Psoas muscle (tissue), 8 donors: Measurements from ENCODE around the gene ABR. TPM values are rescaled to one million over a fixed set of nuclear protein-coding genes. Genes with fewer than 3 reads are reported as not detected.

Experiments
- ATAC-seq, 4 donors: fragments of 200-7000 bp; cut with Tn5 transposase; one replicate each; pipeline ENCODE4 v1.9.1; 2020; ENCODE audit warnings: moderate library complexity in 3 of 4, mild to moderate bottlenecking in 2 of 4
- DNase-seq, 2 donors: peaks; one replicate each; pipeline ENCODE4 v3.0.0-alpha.2; 2020
- H3K27ac ChIP-seq: fragments of 200-600 bp; one replicate; pipeline ENCODE4 v1.8.0; 2022
- H3K27me3 ChIP-seq, 3 donors: fragments of 200-600 bp in 1 of 3; one replicate each; pipeline versions ENCODE4 v1.6.1 to v1.8.0; 2013 to 2022; ENCODE audit warnings: low read length in 2 of 3, mild to moderate bottlenecking in 2 of 3, moderate library complexity in 1 of 3; ENCODE audit not compliant: insufficient read depth in 3 of 3
- H3K36me3 ChIP-seq, 2 donors: fragments of 200-600 bp in 1 of 2; one replicate each; pipeline versions ENCODE4 v1.6.1 to v1.8.0; 2013 to 2022; ENCODE audit warnings: low read depth in 1 of 2, mild to moderate bottlenecking in 1 of 2, moderate library complexity in 1 of 2; ENCODE audit not compliant: insufficient read depth in 1 of 2
- H3K4me1 ChIP-seq: fragments of 200-600 bp; one replicate; pipeline ENCODE4 v1.8.0; 2022
- H3K4me3 ChIP-seq: fragments of 200-600 bp; one replicate; pipeline ENCODE4 v1.8.0; 2022; ENCODE audit warnings: mild to moderate bottlenecking
- H3K9me3 ChIP-seq: fragments of 200-600 bp; one replicate; pipeline ENCODE4 v1.8.0; 2022
- WGBS, 3 donors: extraction: QIAGEN DNeasy Blood & Tissue Kit; methylation state at CpG; one replicate each; pipeline versions ENCODE4 v1.1.6 to v1.1.7; 2013; 5-methylcytosine and 5-hydroxymethylcytosine counted together
- intact Hi-C, 2 donors: fragments of 100-400 bp; cut with DNase I; formaldehyde crosslinking; loops; one replicate each; pipeline versions ENCODE4 v1.11.0 to v1.14.2; 2022
- polyA plus RNA-seq, 3 donors: library from polyadenylated mRNA; stranded (reverse); fragments of 200-250 nt; gene quantifications; one replicate each; pipeline ENCODE4 v1.2.3, GENCODE V29; 2013
- total RNA-seq, 4 donors: library from RNA; stranded (reverse); fragmentation: NEBNext Ultra II Directional in 2 of 4; extraction: Animal tissue kit (Norgen Biotek cat#: 25700) in 2 of 4; gene quantifications; one replicate each; pipeline versions ENCODE4 v1.2.1 to v1.2.4, GENCODE V29; 2021 to 2023
- TF ChIP-seq, protein P1 (sequence below): fragments of 200-600 bp; IDR thresholded peaks from one replicate; pipeline ENCODE4 v1.8.0; 2022; ENCODE audit warnings: antibody characterized with exemption
- donor health status: healthy with polysubstance abuse.
- donor health status: DM: no; HTN: no; CAD: no; lungs with moderate emphysema.
- donor health status: Bipolar disorder and iron deficiency.
- donor health status: healthy.
- donor health status: DM: yes; HTN: yes; CAD: no.
- donor health status: DM: no; HTN: no; CAD: no.
- donor health status: DM: no; HTN: no; CAD: no.
- donor health status: DM: yes; HTN: yes; CAD: no.

The ABR gene
- total and polyA plus RNA-seq, 7 donors, result 5.8 to 25.4 (median 9.8) TPM

DNA sequence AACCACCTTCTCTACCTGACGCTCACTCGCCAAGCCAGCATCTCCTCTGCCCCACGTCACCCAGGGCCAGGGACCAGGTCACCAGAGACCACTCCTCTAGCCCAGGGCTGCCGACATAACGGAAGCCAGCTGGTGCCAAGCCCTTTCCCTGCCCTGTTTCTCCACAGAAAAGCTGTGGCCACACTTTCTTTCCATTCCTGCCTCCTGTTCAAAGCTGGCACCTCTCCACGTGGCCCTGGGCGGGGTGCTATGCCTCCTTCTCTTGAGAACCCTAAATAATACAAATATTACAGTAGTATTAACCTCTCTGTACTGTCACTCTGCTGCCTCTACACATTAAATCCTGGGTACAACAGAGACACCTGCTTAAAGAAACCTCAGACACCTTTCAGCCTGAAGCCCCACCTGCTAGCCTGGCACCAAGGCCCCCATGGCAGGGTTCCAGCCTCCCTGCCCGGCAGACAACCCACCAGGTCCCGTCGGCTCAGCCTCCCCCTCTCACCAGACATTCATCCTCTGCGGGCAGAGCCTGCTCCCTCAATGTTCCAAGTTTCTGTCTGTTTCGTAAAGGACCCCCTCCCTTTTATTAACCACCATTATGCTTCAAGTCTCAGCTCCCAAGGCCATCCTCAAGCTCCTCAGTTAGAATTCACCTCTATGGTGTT is 120.5 kb downstream of the ABR start:
- no peak for ATAC-seq
- 85 to 89% (median 85%) methylated on average over 12 of the region's 12 CpGs for WGBS, 3 donors
- Histone ChIP-seq H3K27ac (no peak overlapping the region), H3K27me3 (peaks cover 0 to 1% (median 0%) of the 10 kb centered on the region in 3 donors), H3K9me3 (no peaks in the 10 kb centered on the region), H3K4me3 (no peak overlapping the region), H3K36me3 (peaks cover 0 to 29% of the 10 kb centered on the region in 2 donors), H3K4me1 (peaks cover 9% of the 10 kb centered on the region)
- intact Hi-C loops, result loop anchor here (5.0 to 10.0 kb wide), 2 partner anchors 54 to 262 kb away; no protein-coding TSS in a partner anchor
- TF ChIP-seq, protein P1, sequence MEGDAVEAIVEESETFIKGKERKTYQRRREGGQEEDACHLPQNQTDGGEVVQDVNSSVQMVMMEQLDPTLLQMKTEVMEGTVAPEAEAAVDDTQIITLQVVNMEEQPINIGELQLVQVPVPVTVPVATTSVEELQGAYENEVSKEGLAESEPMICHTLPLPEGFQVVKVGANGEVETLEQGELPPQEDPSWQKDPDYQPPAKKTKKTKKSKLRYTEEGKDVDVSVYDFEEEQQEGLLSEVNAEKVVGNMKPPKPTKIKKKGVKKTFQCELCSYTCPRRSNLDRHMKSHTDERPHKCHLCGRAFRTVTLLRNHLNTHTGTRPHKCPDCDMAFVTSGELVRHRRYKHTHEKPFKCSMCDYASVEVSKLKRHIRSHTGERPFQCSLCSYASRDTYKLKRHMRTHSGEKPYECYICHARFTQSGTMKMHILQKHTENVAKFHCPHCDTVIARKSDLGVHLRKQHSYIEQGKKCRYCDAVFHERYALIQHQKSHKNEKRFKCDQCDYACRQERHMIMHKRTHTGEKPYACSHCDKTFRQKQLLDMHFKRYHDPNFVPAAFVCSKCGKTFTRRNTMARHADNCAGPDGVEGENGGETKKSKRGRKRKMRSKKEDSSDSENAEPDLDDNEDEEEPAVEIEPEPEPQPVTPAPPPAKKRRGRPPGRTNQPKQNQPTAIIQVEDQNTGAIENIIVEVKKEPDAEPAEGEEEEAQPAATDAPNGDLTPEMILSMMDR, result no peak
- peak in 1 of 2 donors; percentile 40 for DNase-seq

DNA sequence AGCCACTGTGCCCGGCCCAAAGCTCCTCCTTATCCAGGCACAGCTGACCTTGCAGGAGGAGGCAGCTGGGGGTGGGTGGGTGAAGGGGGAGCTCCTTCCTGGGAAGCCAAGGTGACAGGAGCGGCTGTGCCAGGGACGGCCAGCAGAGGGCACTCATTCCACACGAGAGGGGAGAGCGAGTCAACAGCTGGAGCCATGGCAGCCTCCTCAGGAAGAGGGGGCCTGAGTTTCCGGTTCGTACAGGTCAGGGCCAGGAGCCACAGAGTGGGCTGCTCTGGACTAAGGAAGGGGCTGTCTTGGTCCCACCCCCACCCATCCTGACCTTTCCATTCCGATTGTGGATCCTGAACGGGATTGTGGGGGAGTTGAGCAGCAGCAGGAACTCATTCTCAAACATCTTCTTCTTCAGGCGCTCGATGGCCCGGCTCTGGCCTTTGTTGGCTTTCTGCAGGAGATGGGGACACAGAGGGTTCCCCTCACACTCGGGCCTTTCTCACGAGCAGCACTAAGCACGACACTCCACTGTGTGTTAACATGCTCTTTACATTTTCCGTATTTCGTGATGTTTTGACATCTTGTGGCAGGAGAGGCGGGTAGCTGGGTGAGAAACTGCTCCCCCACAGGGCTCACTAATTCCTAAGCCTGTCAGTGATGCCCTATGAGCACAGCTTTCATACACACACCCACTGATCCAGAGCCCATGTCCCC is 121.2 kb downstream of the ABR start:
- Histone ChIP-seq H3K9me3 (no peaks in the 10 kb centered on the region), H3K27ac (no peak overlapping the region), H3K4me1 (peaks cover 9% of the 10 kb centered on the region), H3K4me3 (no peak overlapping the region), H3K27me3 (peaks cover 0 to 1% (median 0%) of the 10 kb centered on the region in 3 donors), H3K36me3 (peaks cover 0 to 36% of the 10 kb centered on the region in 2 donors)
- 85 to 90% (median 86%) methylated on average over 18 of the region's 18 CpGs for WGBS, 3 donors
- DNase-seq (peak; percentile 61 to 72), ATAC-seq (peak in 3 of 4 donors; percentile 29 to 36 (median 29))
- intact Hi-C loops, result loop anchor here (5.0 to 10.0 kb wide), 2 partner anchors 54 to 261 kb away; no protein-coding TSS in a partner anchor
- TF ChIP-seq, protein P1, result peak; percentile 45

- peak; percentile 9 to 40 for DNase-seq
- TF ChIP-seq, protein P1, result no peak
- intact Hi-C loops, result loop anchor here (2.0 to 10.0 kb wide), 3 partner anchors 52 to 259 kb away; no protein-coding TSS in a partner anchor
- H3K4me3 ChIP-seq, result no peak overlapping the region
- WGBS, 3 donors, result 57 to 78% (median 67%) methylated on average over 10 of the region's 10 CpGs
- H3K9me3 ChIP-seq, result no peaks in the 10 kb centered on the region
- no peak for ATAC-seq
- H3K36me3 ChIP-seq, result peaks cover 0 to 38% of the 10 kb centered on the region in 2 donors
- peak overlapping the region; percentile 41 for H3K27ac ChIP-seq
- peaks cover 9% of the 10 kb centered on the region for H3K4me1 ChIP-seq
- H3K27me3 ChIP-seq, result peaks cover 0 to 1% (median 0%) of the 10 kb centered on the region in 3 donors
These were observed 123.0 kb downstream of the ABR start for GRCh38 chr17:1056761-1057160.

DNA sequence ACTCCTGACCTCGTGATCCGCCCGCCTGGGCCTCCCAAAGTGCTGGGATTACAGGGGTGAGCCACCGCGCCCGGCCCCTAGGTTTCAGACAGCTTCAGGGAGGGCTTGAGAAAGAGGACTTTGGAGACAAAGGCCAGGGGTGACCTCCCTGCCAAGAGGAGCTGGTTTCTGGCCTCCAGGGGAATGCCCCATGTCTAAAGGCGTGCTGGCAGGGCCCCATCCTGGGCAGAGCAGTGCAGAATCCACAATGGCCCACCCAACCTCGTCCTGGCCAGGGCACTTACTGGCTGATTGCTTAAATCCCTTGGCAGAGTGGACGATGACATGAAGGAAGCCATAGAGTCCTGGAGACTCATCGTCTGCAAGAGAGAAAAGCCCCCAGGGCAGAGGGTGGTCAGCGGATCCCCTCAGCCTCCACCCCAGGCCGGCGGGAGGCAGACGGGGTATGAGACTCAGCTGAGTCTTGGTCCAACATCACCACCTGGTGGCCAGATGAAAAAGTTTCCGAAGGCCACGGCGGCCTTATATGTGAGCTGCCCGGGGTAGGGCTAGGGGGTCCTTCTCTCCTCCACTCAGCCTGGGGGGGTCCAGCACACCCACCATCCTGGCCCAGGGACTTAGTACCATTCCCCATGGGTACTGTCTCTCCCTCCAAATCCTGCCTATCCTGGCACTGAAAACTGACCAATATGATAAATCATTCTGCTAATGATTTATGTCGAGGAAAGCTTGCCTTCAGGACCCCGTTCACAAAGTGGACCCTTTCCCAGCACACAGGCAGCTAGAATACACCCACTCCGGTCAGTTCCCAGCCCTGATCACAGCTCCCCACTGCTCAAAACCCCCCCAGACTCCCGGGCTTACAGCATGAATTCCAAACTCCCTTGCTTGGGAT is 123.8 kb downstream of the ABR start:
- intact Hi-C loops, result loop anchor here (2.0 to 10.0 kb wide), 3 partner anchors 51 to 259 kb away; no protein-coding TSS in a partner anchor

More for the DNA sequence above, 123.8 kb downstream of the ABR start:
- Histone ChIP-seq H3K9me3 (no peaks in the 10 kb centered on the region), H3K4me1 (peaks cover 5% of the 10 kb centered on the region), H3K27me3 (no peaks in the 10 kb centered on the region), H3K4me3 (no peak overlapping the region), H3K36me3 (peaks cover 0 to 38% of the 10 kb centered on the region in 2 donors), H3K27ac (peak overlapping the region; percentile 41)
- TF ChIP-seq, protein P1, result peak; percentile 82
- WGBS, 3 donors, result 22 to 41% (median 23%) methylated on average over 21 to 22 of the region's 22 CpGs
- DNase-seq (peak; percentile 65 to 83), ATAC-seq (peak; percentile 67 to 88 (median 80))
